Liver (tissue), 9 donors: Measurements from ENCODE around the gene GPR101. TPM values are rescaled to one million over a fixed set of nuclear protein-coding genes. Genes with fewer than 3 reads are reported as not detected.

Experiments
- DNase-seq: peaks from one replicate; pipeline ENCODE4 v3.0.0-alpha.2; 2017; ENCODE audit warnings: low spot score
- H3K27ac ChIP-seq, 2 donors: one replicate each; pipeline ENCODE4 v1.7.0; 2013; ENCODE audit warnings: inconsistent platforms in 2 of 2, low read length in 2 of 2, control low read depth in 1 of 2, low read depth in 1 of 2, mild to moderate bottlenecking in 1 of 2
- H3K27me3 ChIP-seq, 4 donors: one replicate each; pipeline versions ENCODE4 v1.6.1 to v1.7.0; 2013; ENCODE audit warnings: low read length in 3 of 4, inconsistent platforms in 1 of 4, mild to moderate bottlenecking in 1 of 4, moderate library complexity in 1 of 4; ENCODE audit not compliant: control insufficient read depth in 4 of 4, insufficient read depth in 4 of 4
- H3K36me3 ChIP-seq, 4 donors: one replicate each; pipeline versions ENCODE4 v1.6.1 to v1.7.0; 2013; ENCODE audit warnings: low read length in 3 of 4, mild to moderate bottlenecking in 3 of 4, low read depth in 1 of 4, moderate library complexity in 1 of 4; ENCODE audit not compliant: control insufficient read depth in 4 of 4, insufficient read depth in 3 of 4
- H3K4me1 ChIP-seq, 4 donors: one replicate each; pipeline versions ENCODE4 v1.6.1 to v1.7.0; 2013; ENCODE audit warnings: low read length in 3 of 4, mild to moderate bottlenecking in 3 of 4, moderate library complexity in 1 of 4; ENCODE audit not compliant: control insufficient read depth in 4 of 4, insufficient read depth in 4 of 4
- H3K4me3 ChIP-seq, 3 donors: one replicate each; pipeline versions ENCODE4 v1.6.1 to v1.7.0; 2013; ENCODE audit warnings: low read length in 3 of 3, control low read depth in 1 of 3, low read depth in 1 of 3, mild to moderate bottlenecking in 1 of 3
- H3K9ac ChIP-seq, 2 donors: one replicate each; pipeline ENCODE4 v1.7.0; 2013; ENCODE audit warnings: low read length in 2 of 2, mild to moderate bottlenecking in 2 of 2, moderate library complexity in 2 of 2, control low read depth in 1 of 2, low read depth in 1 of 2
- H3K9me3 ChIP-seq, 4 donors: one replicate each; pipeline versions ENCODE4 v1.6.1 to v1.7.0; 2013; ENCODE audit warnings: low read length in 3 of 4; ENCODE audit not compliant: control insufficient read depth in 4 of 4
- EGR1 ChIP-seq, 2 donors: IDR thresholded peaks; 2 replicates each; pipeline ENCODE4 v1.6.1; 2016 to 2018; ENCODE audit warnings: antibody characterized with exemption in 2 of 2, low read depth in 2 of 2
- FOXA2 ChIP-seq: IDR thresholded peaks from 2 replicates; pipeline ENCODE4 v1.6.1; 2016; ENCODE audit warnings: antibody characterized with exemption
- GABPA ChIP-seq, 2 donors: IDR thresholded peaks in 1 of 2; conservative IDR thresholded peaks in 1 of 2; 2 replicates each; pipeline ENCODE4 v1.6.1; 2016; ENCODE audit warnings: antibody characterized with exemption in 2 of 2, mild to moderate bottlenecking in 1 of 2, moderate library complexity in 1 of 2
- HNF4A ChIP-seq, 2 donors: conservative IDR thresholded peaks; 2 replicates each; pipeline ENCODE4 v1.6.1; 2016; ENCODE audit warnings: antibody characterized with exemption in 2 of 2, mild to moderate bottlenecking in 2 of 2
- JUND ChIP-seq, 2 donors: IDR thresholded peaks; 2 replicates each; pipeline ENCODE4 v1.6.1; 2016; ENCODE audit warnings: antibody characterized with exemption in 2 of 2
- RAD21 ChIP-seq, 2 donors: IDR thresholded peaks; 2 replicates each; pipeline ENCODE4 v1.6.1; 2016; ENCODE audit warnings: antibody characterized with exemption in 2 of 2, mild to moderate bottlenecking in 2 of 2
- RXRA ChIP-seq, 2 donors: IDR thresholded peaks; 2 replicates each; pipeline ENCODE4 v1.6.1; 2017 to 2018; ENCODE audit warnings: antibody characterized with exemption in 2 of 2, mild to moderate bottlenecking in 1 of 2
- SP1 ChIP-seq: IDR thresholded peaks from 2 replicates; pipeline ENCODE4 v1.6.1; 2018; ENCODE audit warnings: antibody characterized with exemption, mild to moderate bottlenecking
- TAF1 ChIP-seq: conservative IDR thresholded peaks from 2 replicates; pipeline ENCODE4 v1.6.1; 2016; ENCODE audit warnings: antibody characterized with exemption, mild to moderate bottlenecking
- YY1 ChIP-seq: IDR thresholded peaks from 2 replicates; pipeline ENCODE4 v1.6.1; 2016; ENCODE audit warnings: antibody characterized with exemption, mild to moderate bottlenecking
- WGBS: extraction: QIAGEN DNeasy Blood & Tissue Kit; methylation state at CpG from one replicate; pipeline ENCODE4 v1.1.7; 2013; 5-methylcytosine and 5-hydroxymethylcytosine counted together
- polyA plus RNA-seq, 2 donors: library from polyadenylated mRNA; stranded (reverse) in 1 of 2; unstranded in 1 of 2; fragments of 200-250 nt in 1 of 2; fragments of >200 nt in 1 of 2; fragmentation: Nextera tagmentation in 1 of 2; extraction: Ambion mirVana in 1 of 2; gene quantifications; one replicate each; pipeline versions ENCODE4 v1.2.1 to v1.2.3, GENCODE V29; 2013 to 2015
- total RNA-seq, 2 donors: library from RNA; depleted of rRNA; stranded (reverse); fragments of >200 nt; gene quantifications; one replicate each; pipeline ENCODE4 v1.2.3, GENCODE V29; 2014
- TF ChIP-seq, protein P1 (sequence below): IDR thresholded peaks from 2 replicates; pipeline ENCODE4 v1.6.1; 2016; ENCODE audit warnings: antibody characterized with exemption
- TF ChIP-seq, protein P2 (sequence below): fragments of 150-350 bp; IDR thresholded peaks from 2 replicates; pipeline ENCODE4 v1.5.1; 2017; ENCODE audit warnings: improper control_type of control experiment, low read depth, low read length; ENCODE audit not compliant: missing input control
- TF ChIP-seq, protein P3 (sequence below): IDR thresholded peaks from 2 replicates; pipeline ENCODE4 v1.6.1; 2016; ENCODE audit warnings: antibody characterized with exemption
- TF ChIP-seq, protein P4 (sequence below): IDR thresholded peaks from 2 replicates; pipeline ENCODE4 v1.6.1; 2016; ENCODE audit warnings: antibody characterized with exemption
- donor health status: healthy.
- donor health status: healthy.
- donor health status: healthy.
- donor health status: healthy.
- donor health status: healthy.

GPR101 gene
- total and polyA plus RNA-seq, 4 donors: not detected

DNA sequence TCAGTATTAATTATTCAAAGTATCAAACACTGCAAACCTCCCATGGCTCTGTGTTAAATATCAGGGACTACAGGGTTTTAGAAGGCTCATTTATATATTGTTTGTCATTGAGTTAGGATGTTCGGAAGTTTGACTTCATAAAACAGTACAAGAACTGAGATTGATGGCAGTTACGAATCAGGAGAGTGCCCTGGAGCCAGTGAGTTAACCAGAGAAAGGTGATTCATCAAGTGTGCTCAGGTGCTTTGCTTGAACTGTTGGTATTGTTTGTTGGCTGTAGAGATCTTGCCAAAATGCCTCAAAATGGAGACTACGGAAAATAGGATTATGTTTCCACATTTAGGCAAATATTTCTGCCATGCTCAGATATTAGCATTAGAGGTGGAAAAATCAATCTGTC lies 7.5 kb upstream of the GPR101 start:
- TF ChIP-seq RXRA (IDR thresholded peaks at IDR 0.05): no peak
- TF ChIP-seq, protein P1, sequence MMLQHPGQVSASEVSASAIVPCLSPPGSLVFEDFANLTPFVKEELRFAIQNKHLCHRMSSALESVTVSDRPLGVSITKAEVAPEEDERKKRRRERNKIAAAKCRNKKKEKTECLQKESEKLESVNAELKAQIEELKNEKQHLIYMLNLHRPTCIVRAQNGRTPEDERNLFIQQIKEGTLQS: no peak
- no peak for TF ChIP-seq JUND (IDR thresholded peaks at IDR 0.05)
- TF ChIP-seq, protein P2, sequence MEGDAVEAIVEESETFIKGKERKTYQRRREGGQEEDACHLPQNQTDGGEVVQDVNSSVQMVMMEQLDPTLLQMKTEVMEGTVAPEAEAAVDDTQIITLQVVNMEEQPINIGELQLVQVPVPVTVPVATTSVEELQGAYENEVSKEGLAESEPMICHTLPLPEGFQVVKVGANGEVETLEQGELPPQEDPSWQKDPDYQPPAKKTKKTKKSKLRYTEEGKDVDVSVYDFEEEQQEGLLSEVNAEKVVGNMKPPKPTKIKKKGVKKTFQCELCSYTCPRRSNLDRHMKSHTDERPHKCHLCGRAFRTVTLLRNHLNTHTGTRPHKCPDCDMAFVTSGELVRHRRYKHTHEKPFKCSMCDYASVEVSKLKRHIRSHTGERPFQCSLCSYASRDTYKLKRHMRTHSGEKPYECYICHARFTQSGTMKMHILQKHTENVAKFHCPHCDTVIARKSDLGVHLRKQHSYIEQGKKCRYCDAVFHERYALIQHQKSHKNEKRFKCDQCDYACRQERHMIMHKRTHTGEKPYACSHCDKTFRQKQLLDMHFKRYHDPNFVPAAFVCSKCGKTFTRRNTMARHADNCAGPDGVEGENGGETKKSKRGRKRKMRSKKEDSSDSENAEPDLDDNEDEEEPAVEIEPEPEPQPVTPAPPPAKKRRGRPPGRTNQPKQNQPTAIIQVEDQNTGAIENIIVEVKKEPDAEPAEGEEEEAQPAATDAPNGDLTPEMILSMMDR: no peak
- TF ChIP-seq HNF4A (conservative IDR thresholded peaks at IDR 0.05): no peak
- no peak for TF ChIP-seq EGR1 (IDR thresholded peaks at IDR 0.05; ENCODE audit: low read depth in 2 of 2)
- TF ChIP-seq RAD21 (IDR thresholded peaks at IDR 0.05): no peak
- no peaks in the 10 kb centered on the region for H3K36me3 ChIP-seq
- WGBS: 93% methylated on average over 3 of the region's 3 CpGs

DNA sequence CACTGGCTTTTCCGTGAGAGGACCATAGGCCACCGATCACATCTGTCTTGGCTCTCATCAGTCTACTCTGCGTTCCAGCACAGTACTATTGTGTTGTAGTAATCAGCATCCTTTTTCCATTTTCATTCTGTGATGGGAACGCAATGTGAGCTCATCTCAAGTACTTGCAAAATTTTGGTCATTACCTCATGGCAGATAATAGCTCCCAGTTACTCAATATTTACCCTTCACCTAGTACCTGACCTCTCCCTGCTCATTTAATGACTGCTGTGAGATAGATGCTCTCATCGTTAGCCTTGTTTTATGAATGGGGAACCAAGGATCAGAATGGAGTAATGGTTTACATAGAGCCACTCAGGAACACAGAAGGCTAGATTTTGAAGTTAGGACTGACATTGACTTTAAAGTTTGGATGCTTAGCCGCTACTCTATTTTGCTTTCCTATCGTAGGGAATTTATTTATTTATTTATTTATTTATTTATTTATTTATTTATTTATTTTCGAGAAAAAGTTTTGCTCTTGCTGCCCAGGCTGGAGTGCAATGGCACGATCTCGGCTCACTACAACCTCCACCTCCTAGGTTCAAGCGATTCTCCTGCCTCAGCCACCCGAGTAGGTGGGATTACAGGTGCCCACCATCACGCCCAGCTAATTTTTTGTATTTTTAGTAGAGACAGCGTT lies 6.5 kb upstream of the GPR101 start:
- TF ChIP-seq TAF1: no peak
- peak; percentile 10 for TF ChIP-seq SP1
- TF ChIP-seq HNF4A (conservative IDR thresholded peaks at IDR 0.05): peak in 1 of 2 donors; percentile 9
- no peak for TF ChIP-seq EGR1 (IDR thresholded peaks at IDR 0.05; ENCODE audit: low read depth in 2 of 2)
- TF ChIP-seq YY1: no peak
- peak; percentile 45 to 56 for TF ChIP-seq RXRA (IDR thresholded peaks at IDR 0.05)
- TF ChIP-seq, protein P3, sequence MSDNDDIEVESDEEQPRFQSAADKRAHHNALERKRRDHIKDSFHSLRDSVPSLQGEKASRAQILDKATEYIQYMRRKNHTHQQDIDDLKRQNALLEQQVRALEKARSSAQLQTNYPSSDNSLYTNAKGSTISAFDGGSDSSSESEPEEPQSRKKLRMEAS: no peak
- no peak for TF ChIP-seq FOXA2
- no peak for TF ChIP-seq RAD21 (IDR thresholded peaks at IDR 0.05)
- Histone ChIP-seq H3K9me3 (no peaks in the 10 kb centered on the region), H3K4me1 (peaks cover 0 to 13% (median 3%) of the 10 kb centered on the region in 4 donors), H3K27ac (no peak overlapping the region), H3K9ac (no peak overlapping the region), H3K36me3 (no peaks in the 10 kb centered on the region), H3K4me3 (no peak overlapping the region), H3K27me3 (no peaks in the 10 kb centered on the region)
- no peak for DNase-seq
- whole genome bisulfite sequencing: 66% methylated on average over 14 of the region's 14 CpGs

More for the DNA sequence above, 7.5 kb upstream of the GPR101 start:
- DNase-seq: no peak
- peaks cover 0 to 17% (median 3%) of the 10 kb centered on the region in 4 donors for H3K4me1 ChIP-seq
- H3K27me3 ChIP-seq: no peaks in the 10 kb centered on the region
- no peak overlapping the region for H3K27ac ChIP-seq
- no peaks in the 10 kb centered on the region for H3K9me3 ChIP-seq
- no peak overlapping the region for H3K4me3 ChIP-seq
- H3K9ac ChIP-seq: no peak overlapping the region

DNA sequence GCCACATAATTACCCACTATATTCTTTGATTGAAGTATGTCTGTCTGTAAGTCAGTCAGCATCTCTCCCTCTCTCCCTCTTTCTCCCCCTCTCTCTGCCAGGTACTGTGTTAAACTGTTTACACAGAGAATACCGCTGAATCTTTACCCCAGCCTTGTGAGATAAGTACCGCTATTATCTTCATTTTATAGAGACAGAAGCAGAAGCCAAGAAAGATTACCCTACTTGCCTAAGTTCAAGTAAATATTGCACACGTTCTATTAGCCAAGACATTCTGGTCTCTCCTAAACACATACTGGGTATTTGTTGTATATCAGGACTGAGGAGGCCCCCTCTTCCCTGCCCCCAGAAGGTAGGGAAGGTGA lies 695 bp upstream of the GPR101 start:
- 7% methylated on average over 3 of the region's 3 CpGs for WGBS
- TF ChIP-seq RXRA (IDR thresholded peaks at IDR 0.05) (no peak), JUND (IDR thresholded peaks at IDR 0.05) (no peak), GABPA (IDR thresholded peaks at IDR 0.05 in 1 of 2, conservative IDR thresholded peaks at IDR 0.05 in 1 of 2) (no peak), SP1 (no peak), TAF1 (no peak), YY1 (no peak)
- TF ChIP-seq, protein P4, sequence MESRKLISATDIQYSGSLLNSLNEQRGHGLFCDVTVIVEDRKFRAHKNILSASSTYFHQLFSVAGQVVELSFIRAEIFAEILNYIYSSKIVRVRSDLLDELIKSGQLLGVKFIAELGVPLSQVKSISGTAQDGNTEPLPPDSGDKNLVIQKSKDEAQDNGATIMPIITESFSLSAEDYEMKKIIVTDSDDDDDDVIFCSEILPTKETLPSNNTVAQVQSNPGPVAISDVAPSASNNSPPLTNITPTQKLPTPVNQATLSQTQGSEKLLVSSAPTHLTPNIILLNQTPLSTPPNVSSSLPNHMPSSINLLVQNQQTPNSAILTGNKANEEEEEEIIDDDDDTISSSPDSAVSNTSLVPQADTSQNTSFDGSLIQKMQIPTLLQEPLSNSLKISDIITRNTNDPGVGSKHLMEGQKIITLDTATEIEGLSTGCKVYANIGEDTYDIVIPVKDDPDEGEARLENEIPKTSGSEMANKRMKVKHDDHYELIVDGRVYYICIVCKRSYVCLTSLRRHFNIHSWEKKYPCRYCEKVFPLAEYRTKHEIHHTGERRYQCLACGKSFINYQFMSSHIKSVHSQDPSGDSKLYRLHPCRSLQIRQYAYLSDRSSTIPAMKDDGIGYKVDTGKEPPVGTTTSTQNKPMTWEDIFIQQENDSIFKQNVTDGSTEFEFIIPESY: no peak
- TF ChIP-seq, protein P3: no peak
- H3K27me3 ChIP-seq: peaks cover 0 to 10% (median 4%) of the 10 kb centered on the region in 4 donors

More for the DNA sequence above, 695 bp upstream of the GPR101 start:
- Histone ChIP-seq H3K27ac (no peak overlapping the region), H3K4me1 (peaks cover 9 to 31% (median 18%) of the 10 kb centered on the region in 4 donors), H3K9ac (no peak overlapping the region), H3K4me3 (no peak overlapping the region), H3K36me3 (no peaks in the 10 kb centered on the region), H3K9me3 (peaks cover 0 to 8% (median 0%) of the 10 kb centered on the region in 4 donors)
- DNase-seq: no peak
